HL-60 (cell line): Measurements from ENCODE around the gene CARM1.

Experiments used
- DNase-seq, 2 experiments: peaks; one replicate each; pipeline ENCODE4 v3.0.0-alpha.2; 2010 to 2020; ENCODE audit warnings: low read depth in 1 of 2, low spot score in 1 of 2
- H3K27ac ChIP-seq: fragments of 250-450 bp; sonication (Bioruptor Pico); replicated peaks from 2 replicates; pipeline ENCODE4 v1.5.1; 2020; ENCODE audit warnings: mild to moderate bottlenecking, moderate library complexity
- H3K27me3 ChIP-seq: fragments of 250-450 bp; sonication (Bioruptor Pico); 2 replicates; pipeline ENCODE4 v1.5.1; 2021; ENCODE audit warnings: mild to moderate bottlenecking, moderate library complexity; ENCODE audit not compliant: insufficient read depth, poor library complexity, severe bottlenecking
- H3K4me3 ChIP-seq: replicated peaks from 2 replicates; pipeline ENCODE4 v1.5.1; 2011; ENCODE audit warnings: mild to moderate bottlenecking, control low read depth, low read length; ENCODE audit not compliant: insufficient read depth
- CTCF ChIP-seq: IDR thresholded peaks from one replicate; pipeline ENCODE4 v1.5.1; 2011; ENCODE audit warnings: low read length, control low read depth, inconsistent platforms; ENCODE audit not compliant: insufficient read depth
- GABPA ChIP-seq: IDR thresholded peaks from 2 replicates; pipeline ENCODE4 v1.6.1; 2012; ENCODE audit warnings: low read depth
- POLR2AphosphoS5 ChIP-seq: IDR thresholded peaks from 2 replicates; pipeline ENCODE4 v1.6.1; 2012; ENCODE audit warnings: low read depth
- REST ChIP-seq: IDR thresholded peaks from 2 replicates; pipeline ENCODE4 v1.6.1; 2012; ENCODE audit warnings: low read depth; ENCODE audit not compliant: insufficient replicate concordance
- SPI1 ChIP-seq: IDR thresholded peaks from 2 replicates; pipeline ENCODE4 v1.6.1; 2012; ENCODE audit warnings: low read depth, mild to moderate bottlenecking, borderline replicate concordance

Gene CARM1

GRCh38 chr19:10908380-10908960 lies 37.1 kb downstream of the CARM1 start:
- DNase-seq, result no peak
- Histone ChIP-seq H3K27me3 (no peaks in the 10 kb centered on the region), H3K27ac (no peak overlapping the region), H3K4me3 (no peak overlapping the region)
- no peak for TF ChIP-seq CTCF
- TF ChIP-seq POLR2AphosphoS5, result no peak
- TF ChIP-seq GABPA, result no peak
- TF ChIP-seq SPI1, result no peak
- TF ChIP-seq REST, result no peak

DNA sequence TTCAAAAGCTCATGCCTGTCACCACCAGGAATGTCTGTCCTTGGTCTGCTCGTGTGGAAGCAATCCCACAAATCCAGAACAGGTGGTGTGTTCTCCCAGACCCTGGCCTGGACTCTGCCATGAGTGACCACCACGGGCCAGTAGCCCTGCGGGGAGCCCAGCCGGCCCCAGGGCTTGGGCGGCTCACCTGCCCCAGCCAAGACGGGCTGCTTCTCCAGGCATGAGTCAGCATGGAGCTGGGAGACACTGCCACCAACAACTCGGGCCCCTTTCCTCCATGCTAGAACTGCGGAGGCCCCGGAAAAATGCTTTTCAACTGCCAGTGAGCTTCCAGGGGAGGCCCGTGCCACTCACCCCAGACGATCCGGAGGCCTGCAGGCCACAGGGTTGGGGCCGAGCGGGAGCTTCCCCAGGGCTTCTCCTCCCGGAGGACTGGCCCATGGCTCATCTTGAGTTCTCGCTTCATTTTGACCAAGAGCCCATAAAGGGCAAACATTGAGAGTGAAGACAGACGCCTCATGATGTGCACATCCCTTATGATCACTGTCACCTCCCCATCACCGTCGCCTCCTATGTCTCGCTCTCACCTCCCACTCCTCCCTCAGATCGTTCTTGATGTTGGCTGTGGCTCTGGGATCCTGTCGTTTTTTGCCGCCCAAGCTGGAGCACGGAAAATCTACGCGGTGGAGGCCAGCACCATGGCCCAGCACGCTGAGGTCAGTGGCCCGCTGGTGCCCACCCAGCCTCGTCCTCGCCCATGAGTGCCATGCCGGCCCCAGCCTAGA lies 40.4 kb downstream of the CARM1 start:
- Histone ChIP-seq H3K27ac (no peak overlapping the region), H3K4me3 (no peak overlapping the region), H3K27me3 (no peaks in the 10 kb centered on the region)
- no peak for DNase-seq
- TF ChIP-seq GABPA, result no peak
- TF ChIP-seq SPI1, result no peak
- no peak for TF ChIP-seq POLR2AphosphoS5
- no peak for TF ChIP-seq REST
- no peak for TF ChIP-seq CTCF

- TF ChIP-seq SPI1, result no peak
- TF ChIP-seq POLR2AphosphoS5, result no peak
- TF ChIP-seq REST, result no peak
- TF ChIP-seq GABPA, result no peak
- no peak for TF ChIP-seq CTCF
- H3K27ac ChIP-seq, result no peak overlapping the region
- no peak for DNase-seq
- no peak overlapping the region for H3K4me3 ChIP-seq
- no peaks in the 10 kb centered on the region for H3K27me3 ChIP-seq
Observed at GRCh38 chr19:10912619-10913018, 41.3 kb downstream of the CARM1 start.
